Activated CD8-positive, alpha-beta T cell treated with anti-CD3 and anti-CD28 coated beads for 36 hours (primary cell): ENCODE measurements around the gene MACROD2. TPM values are rescaled to one million over a fixed set of nuclear protein-coding genes. Genes with fewer than 3 reads are reported as not detected.

Experiments
- ATAC-seq: fragments of 200-7000 bp; cut with Tn5 transposase; one replicate; pipeline ENCODE4 v1.10.0; 2021; ENCODE audit warnings: mild to moderate bottlenecking, moderate library complexity
- CTCF ChIA-PET: fragments of 350-600 bp; sonication (Branson Sonifier 250); formaldehyde crosslinking; loops from one replicate; lab custom pipeline; 2021; ENCODE audit warnings: antibody characterized with exemption; lab: Charles Lee
- POLR2A ChIA-PET: fragments of 350-600 bp; sonication (Branson Sonifier 250); formaldehyde crosslinking; loops from one replicate; lab custom pipeline; 2021; ENCODE audit warnings: antibody characterized with exemption; lab: Charles Lee
- DNase-seq: peaks from one replicate; pipeline ENCODE4 v3.0.0-alpha.2; 2020
- H3K27ac Mint-ChIP-seq: one replicate; pipeline ENCODE4 v1.8.0; 2021; ENCODE audit warnings: mild to moderate bottlenecking, mixed read lengths
- H3K27me3 Mint-ChIP-seq: one replicate; pipeline ENCODE4 v1.8.0; 2021; ENCODE audit warnings: mixed read lengths
- H3K36me3 Mint-ChIP-seq: one replicate; pipeline ENCODE4 v1.8.0; 2021; ENCODE audit warnings: low read depth, mixed read lengths
- H3K4me1 Mint-ChIP-seq: one replicate; pipeline ENCODE4 v1.8.0; 2021; ENCODE audit warnings: low read depth, mixed read lengths
- H3K4me3 Mint-ChIP-seq: one replicate; pipeline ENCODE4 v1.8.0; 2021; ENCODE audit warnings: mild to moderate bottlenecking, moderate library complexity, mixed read lengths
- H3K9me3 Mint-ChIP-seq: one replicate; pipeline ENCODE4 v1.8.0; 2021; ENCODE audit warnings: mixed read lengths
- intact Hi-C: fragments of 100-400 bp; cut with micrococcal nuclease; formaldehyde crosslinking; loops from one replicate; pipeline ENCODE4 v1.10.0; 2022
- total RNA-seq, 2 experiments: library from RNA; stranded (reverse); gene quantifications; one replicate each; pipeline ENCODE4 v1.2.3, GENCODE V29; 2021
- TF ChIP-seq, protein P1 (sequence below): fragments of 200-600 bp; IDR thresholded peaks from one replicate; pipeline ENCODE4 v1.8.0; 2022; ENCODE audit warnings: antibody characterized with exemption, mild to moderate bottlenecking

Gene MACROD2
- total RNA-seq, 2 experiments from 2014 or later: not detected

- H3K36me3 Mint-ChIP-seq: no peaks in the 10 kb centered on the region
Measured at GRCh38 chr20:14879839-14880238, 884.5 kb downstream of the MACROD2 start.

GRCh38 chr20:14881518-14881917 lies 886.2 kb downstream of the MACROD2 start:
- ATAC-seq (no peak), DNase-seq (no peak)
- no peaks in the 10 kb centered on the region for H3K36me3 Mint-ChIP-seq
- intact Hi-C loops: no loop called here
- TF ChIP-seq, protein P1, sequence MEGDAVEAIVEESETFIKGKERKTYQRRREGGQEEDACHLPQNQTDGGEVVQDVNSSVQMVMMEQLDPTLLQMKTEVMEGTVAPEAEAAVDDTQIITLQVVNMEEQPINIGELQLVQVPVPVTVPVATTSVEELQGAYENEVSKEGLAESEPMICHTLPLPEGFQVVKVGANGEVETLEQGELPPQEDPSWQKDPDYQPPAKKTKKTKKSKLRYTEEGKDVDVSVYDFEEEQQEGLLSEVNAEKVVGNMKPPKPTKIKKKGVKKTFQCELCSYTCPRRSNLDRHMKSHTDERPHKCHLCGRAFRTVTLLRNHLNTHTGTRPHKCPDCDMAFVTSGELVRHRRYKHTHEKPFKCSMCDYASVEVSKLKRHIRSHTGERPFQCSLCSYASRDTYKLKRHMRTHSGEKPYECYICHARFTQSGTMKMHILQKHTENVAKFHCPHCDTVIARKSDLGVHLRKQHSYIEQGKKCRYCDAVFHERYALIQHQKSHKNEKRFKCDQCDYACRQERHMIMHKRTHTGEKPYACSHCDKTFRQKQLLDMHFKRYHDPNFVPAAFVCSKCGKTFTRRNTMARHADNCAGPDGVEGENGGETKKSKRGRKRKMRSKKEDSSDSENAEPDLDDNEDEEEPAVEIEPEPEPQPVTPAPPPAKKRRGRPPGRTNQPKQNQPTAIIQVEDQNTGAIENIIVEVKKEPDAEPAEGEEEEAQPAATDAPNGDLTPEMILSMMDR: no peak
- H3K27me3 Mint-ChIP-seq: no peaks in the 10 kb centered on the region
- no peaks in the 10 kb centered on the region for H3K4me1 Mint-ChIP-seq
- no peak overlapping the region for H3K27ac Mint-ChIP-seq
- no peak overlapping the region for H3K4me3 Mint-ChIP-seq
- no peaks in the 10 kb centered on the region for H3K9me3 Mint-ChIP-seq
- POLR2A ChIA-PET: no interaction called here
- CTCF ChIA-PET: no interaction called here

More at GRCh38 chr20:14879839-14880238, 884.5 kb downstream of the MACROD2 start:
- no peak for DNase-seq
- H3K27me3 Mint-ChIP-seq: no peaks in the 10 kb centered on the region
- H3K27ac Mint-ChIP-seq: no peak overlapping the region
- H3K9me3 Mint-ChIP-seq: peaks cover 1% of the 10 kb centered on the region
- intact Hi-C loops: no loop called here
- H3K4me3 Mint-ChIP-seq: no peak overlapping the region
- ChIA-PET POLR2A (no interaction called here), CTCF (no interaction called here)
- TF ChIP-seq, protein P1: no peak
- no peak for ATAC-seq
- no peaks in the 10 kb centered on the region for H3K4me1 Mint-ChIP-seq

DNA sequence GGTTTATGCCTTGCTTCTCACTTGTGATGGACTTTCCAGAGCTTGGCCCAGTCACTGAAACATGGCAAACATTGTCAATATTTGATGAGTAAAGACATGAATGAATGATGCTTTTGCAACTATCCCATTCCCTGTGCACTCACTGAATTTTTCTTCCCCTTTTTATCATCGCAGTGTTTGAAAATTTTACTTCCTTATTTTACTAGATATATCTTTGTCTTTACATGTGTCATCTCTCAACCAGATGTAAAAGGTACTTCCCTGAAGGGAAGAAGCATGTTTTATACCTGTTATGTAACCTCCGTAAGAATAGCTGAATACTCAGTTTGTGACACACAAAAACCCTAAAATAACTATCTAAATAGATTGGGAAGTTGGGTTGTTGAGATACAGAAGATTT lies 886.8 kb downstream of the MACROD2 start:
- no peaks in the 10 kb centered on the region for H3K27me3 Mint-ChIP-seq

GRCh38 chr20:14882846-14883245 lies 887.5 kb downstream of the MACROD2 start:
- no peaks in the 10 kb centered on the region for H3K9me3 Mint-ChIP-seq
- ChIA-PET POLR2A (no interaction called here), CTCF (no interaction called here)
- H3K36me3 Mint-ChIP-seq: no peaks in the 10 kb centered on the region
- no peaks in the 10 kb centered on the region for H3K27me3 Mint-ChIP-seq
- H3K4me1 Mint-ChIP-seq: no peaks in the 10 kb centered on the region
- no peak overlapping the region for H3K27ac Mint-ChIP-seq
- TF ChIP-seq, protein P1: no peak
- DNase-seq (no peak), ATAC-seq (no peak)
- H3K4me3 Mint-ChIP-seq: no peak overlapping the region
- intact Hi-C loops: no loop called here

More for the DNA sequence above, 886.8 kb downstream of the MACROD2 start:
- Mint-ChIP-seq H3K36me3 (no peaks in the 10 kb centered on the region), H3K27ac (no peak overlapping the region), H3K4me1 (no peaks in the 10 kb centered on the region), H3K9me3 (no peaks in the 10 kb centered on the region), H3K4me3 (no peak overlapping the region)
- ChIA-PET POLR2A (no interaction called here), CTCF (no interaction called here)
- TF ChIP-seq, protein P1: no peak
- intact Hi-C loops: no loop called here
- DNase-seq (no peak), ATAC-seq (no peak)

GRCh38 chr20:14883324-14883723 lies 888.0 kb downstream of the MACROD2 start:
- Mint-ChIP-seq H3K27ac (no peak overlapping the region), H3K4me3 (no peak overlapping the region), H3K4me1 (no peaks in the 10 kb centered on the region), H3K27me3 (no peaks in the 10 kb centered on the region), H3K36me3 (no peaks in the 10 kb centered on the region), H3K9me3 (no peaks in the 10 kb centered on the region)
- DNase-seq (no peak), ATAC-seq (no peak)
- CTCF ChIA-PET: no interaction called here
- TF ChIP-seq, protein P1: no peak
- POLR2A ChIA-PET: no interaction called here
- intact Hi-C loops: no loop called here
